Spleen (tissue), 13 donors: ENCODE results near the gene BLVRB. TPM values are rescaled to one million over a fixed set of nuclear protein-coding genes. Genes with fewer than 3 reads are reported as not detected.

Experiments used
- DNase-seq: peaks from one replicate; pipeline ENCODE4 v3.0.0-alpha.2; 2020
- H3K27ac ChIP-seq, 8 donors: fragments of 200-600 bp; sonication (generic) in 7 of 8; 1 replicate in 4 of 8; 2 replicates in 4 of 8; pipeline versions ENCODE4 v1.5.0 to v1.8.0; 2016 to 2021; ENCODE audit warnings: inconsistent platforms in 4 of 8, mild to moderate bottlenecking in 4 of 8, moderate library complexity in 1 of 8
- H3K27me3 ChIP-seq, 7 donors: fragments of 200-600 bp; sonication (generic) in 6 of 7; replicated peaks in 1 of 7; 1 replicate in 4 of 7; 2 replicates in 3 of 7; pipeline versions ENCODE4 v1.5.0 to v1.8.0; 2016 to 2021; ENCODE audit warnings: inconsistent platforms in 3 of 7, mild to moderate bottlenecking in 1 of 7
- H3K36me3 ChIP-seq, 6 donors: fragments of 200-600 bp; sonication (generic) in 5 of 6; 1 replicate in 4 of 6; 2 replicates in 2 of 6; pipeline versions ENCODE4 v1.5.0 to v1.8.0; 2016 to 2021; ENCODE audit warnings: inconsistent platforms in 2 of 6
- H3K4me1 ChIP-seq, 6 donors: fragments of 200-600 bp; sonication (generic) in 5 of 6; 1 replicate in 3 of 6; 2 replicates in 3 of 6; pipeline versions ENCODE4 v1.5.0 to v1.8.0; 2016 to 2021; ENCODE audit warnings: inconsistent platforms in 3 of 6
- H3K4me3 ChIP-seq, 8 donors: fragments of 200-600 bp; sonication (generic) in 7 of 8; 1 replicate in 4 of 8; 2 replicates in 4 of 8; pipeline versions ENCODE4 v1.5.0 to v1.8.0; 2016 to 2021; ENCODE audit warnings: inconsistent platforms in 4 of 8, mild to moderate bottlenecking in 4 of 8, moderate library complexity in 2 of 8
- H3K9me3 ChIP-seq, 8 donors: fragments of 200-600 bp; sonication (generic) in 7 of 8; 1 replicate in 4 of 8; 2 replicates in 4 of 8; pipeline versions ENCODE4 v1.5.0 to v1.8.0; 2016 to 2021; ENCODE audit warnings: inconsistent platforms in 4 of 8
- POLR2A ChIP-seq, 3 donors: fragments of 450-650 bp; IDR thresholded peaks; one replicate each; pipeline ENCODE4 v1.5.1; 2017; ENCODE audit warnings: antibody characterized with exemption in 3 of 3, mild to moderate bottlenecking in 1 of 3
- POLR2AphosphoS5 ChIP-seq, 3 donors: sonication (generic); formaldehyde crosslinking; IDR thresholded peaks; one replicate each; pipeline ENCODE4 v1.5.1; 2017; ENCODE audit warnings: antibody characterized with exemption in 3 of 3
- WGBS, 5 donors: extraction: QIAGEN DNeasy Blood & Tissue Kit in 3 of 5; methylation state at CpG; one replicate each; pipeline versions ENCODE4 v1.1.5 to v1.1.7; 2013 to 2018; 5-methylcytosine and 5-hydroxymethylcytosine counted together
- intact Hi-C: fragments of 100-400 bp; cut with DNase I; formaldehyde crosslinking; loops from one replicate; pipeline ENCODE4 v1.15.0; 2023; ENCODE audit warnings: low total_unique reads
- long read RNA-seq, 2 donors: transcript quantifications; one replicate each; lab custom pipeline, GENCODE V29; 2026
- polyA plus RNA-seq, 3 donors: library from polyadenylated mRNA; stranded (reverse); fragments of 200-250 nt; gene quantifications; one replicate each; pipeline ENCODE4 v1.2.1, GENCODE V29; 2013
- total RNA-seq, 7 donors: library from RNA; depleted of rRNA in 3 of 7; stranded (reverse); fragments of >200 nt in 3 of 7; fragmentation: NEBNext Ultra II Directional in 4 of 7; extraction: Animal tissue kit (Norgen Biotek cat#: 25700) in 4 of 7; gene quantifications; one replicate each; pipeline versions ENCODE4 v1.1.0 to v1.2.1, GENCODE V29; 2016 to 2021
- TF ChIP-seq, protein P1 (sequence below), 11 experiments: fragments of 200-600 bp in 7 of 11; fragments of 450-650 bp in 4 of 11; sonication (generic) in 4 of 11; IDR thresholded peaks in 8 of 11; conservative IDR thresholded peaks in 3 of 11; 1 replicate in 7 of 11; 2 replicates in 4 of 11; pipeline versions ENCODE4 v1.4.0 to v1.8.0; 2016 to 2021; ENCODE audit warnings: antibody characterized with exemption in 11 of 11, inconsistent platforms in 4 of 11, mild to moderate bottlenecking in 1 of 11
- donor health status: healthy with polysubstance abuse.
- donor health status: DM: no; HTN: no; CAD: no; lungs with moderate emphysema.
- donor health status: DM: no; HTN: no; CAD: no.
- donor health status: Bipolar disorder and iron deficiency.
- donor health status: healthy.
- donor health status: DM: no; HTN: no; CAD: no.
- donor health status: DM: yes; HTN: yes; CAD: no.

BLVRB gene
- total RNA-seq (100 to 1,000 TPM in 6 of 7 donors, 10 to 100 TPM in 1; 92.3 to 243 (median 179) TPM), polyA plus RNA-seq (100 to 1,000 TPM in 2 of 3 donors, 10 to 100 TPM in 1; 90.6 to 215 (median 136) TPM)
- long read RNA-seq, donor 1, transcript BLVRB-201 (5 exons, 873 nt): major isoform, 412 of 488 reads
- long read RNA-seq, donor 1, transcript BLVRB-204 (3 exons, 676 nt): minor isoform, 11 of 488 reads
- long read RNA-seq, donor 1, partial matches to known transcripts: 58 of 488 reads
- long read RNA-seq, donor 1, other reads (novel, unspliced or antisense): 5 of 488 reads
- long read RNA-seq, donor 2, transcript BLVRB-201 (5 exons, 873 nt): major isoform, 289 of 337 reads
- long read RNA-seq, donor 2, partial matches to known transcripts: 45 of 337 reads
- long read RNA-seq, donor 2, other reads (novel, unspliced or antisense): 0 of 337 reads

- 0 to 1% (median 0%) methylated on average over 15 to 54 of the region's 54 CpGs for WGBS, 5 donors
- Histone ChIP-seq H3K27ac (peak within 1 kb of the TSS; percentile 44 to 93 (median 85)), H3K27me3 (peaks cover 0 to 24% (median 10%) of the 10 kb centered on the region in 7 donors), H3K4me1 (peaks cover 12 to 65% (median 50%) of the 10 kb centered on the region in 6 donors), H3K36me3 (no peaks in the 10 kb centered on the region), H3K4me3 (peak within 1 kb of the TSS; percentile 39 to 89 (median 58)), H3K9me3 (no peaks in the 10 kb centered on the region)
- TF ChIP-seq POLR2AphosphoS5 (IDR thresholded peaks at IDR 0.05): peak; percentile 92 to 96 (median 96)
- no peak for TF ChIP-seq POLR2A (IDR thresholded peaks at IDR 0.05)
- TF ChIP-seq, protein P1, sequence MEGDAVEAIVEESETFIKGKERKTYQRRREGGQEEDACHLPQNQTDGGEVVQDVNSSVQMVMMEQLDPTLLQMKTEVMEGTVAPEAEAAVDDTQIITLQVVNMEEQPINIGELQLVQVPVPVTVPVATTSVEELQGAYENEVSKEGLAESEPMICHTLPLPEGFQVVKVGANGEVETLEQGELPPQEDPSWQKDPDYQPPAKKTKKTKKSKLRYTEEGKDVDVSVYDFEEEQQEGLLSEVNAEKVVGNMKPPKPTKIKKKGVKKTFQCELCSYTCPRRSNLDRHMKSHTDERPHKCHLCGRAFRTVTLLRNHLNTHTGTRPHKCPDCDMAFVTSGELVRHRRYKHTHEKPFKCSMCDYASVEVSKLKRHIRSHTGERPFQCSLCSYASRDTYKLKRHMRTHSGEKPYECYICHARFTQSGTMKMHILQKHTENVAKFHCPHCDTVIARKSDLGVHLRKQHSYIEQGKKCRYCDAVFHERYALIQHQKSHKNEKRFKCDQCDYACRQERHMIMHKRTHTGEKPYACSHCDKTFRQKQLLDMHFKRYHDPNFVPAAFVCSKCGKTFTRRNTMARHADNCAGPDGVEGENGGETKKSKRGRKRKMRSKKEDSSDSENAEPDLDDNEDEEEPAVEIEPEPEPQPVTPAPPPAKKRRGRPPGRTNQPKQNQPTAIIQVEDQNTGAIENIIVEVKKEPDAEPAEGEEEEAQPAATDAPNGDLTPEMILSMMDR (IDR thresholded peaks at IDR 0.05 in 8 of 11, conservative IDR thresholded peaks at IDR 0.05 in 3 of 11): peak in 4 of 11 experiments; percentile 6 to 56 (median 13)
- peak; percentile 100 for DNase-seq
- intact Hi-C loops: no loop called here
Observed at GRCh38 chr19:40465557-40466218, at the start of gene BLVRB. BLVRB (minus strand) TSS chr19:40465745; CDS start chr19:40465688, 57 bp downstream.

DNA sequence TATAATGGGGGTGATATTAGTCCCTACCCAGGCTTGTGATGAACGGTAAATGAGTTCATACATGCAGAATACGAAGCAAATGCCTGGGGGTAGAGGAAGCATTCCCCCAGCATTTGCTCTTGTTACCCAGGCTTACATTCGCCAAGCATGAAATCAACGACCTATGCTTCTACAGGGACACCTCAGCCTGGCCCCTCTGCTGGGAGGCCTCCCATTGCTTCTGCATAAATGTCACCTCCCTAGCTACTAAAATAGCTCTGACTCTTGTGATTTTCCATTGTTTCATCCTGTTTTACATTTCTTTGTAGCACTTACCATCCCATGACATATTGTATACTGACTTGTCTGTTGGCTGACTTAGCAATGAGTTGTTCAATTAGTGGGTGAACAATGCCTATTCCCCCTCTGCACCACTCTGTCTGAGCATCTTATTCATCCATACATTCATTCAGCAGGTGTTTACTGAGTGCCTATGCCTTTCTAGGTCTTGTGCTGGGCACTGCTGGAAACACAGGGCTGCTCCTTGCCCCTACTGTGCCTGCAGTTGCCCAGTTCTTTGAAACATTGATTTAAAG is 48.3 kb upstream of the BLVRB start:
- no peak overlapping the region for H3K4me3 ChIP-seq
- TF ChIP-seq POLR2AphosphoS5 (IDR thresholded peaks at IDR 0.05): no peak
- TF ChIP-seq, protein P1 (IDR thresholded peaks at IDR 0.05 in 8 of 11, conservative IDR thresholded peaks at IDR 0.05 in 3 of 11): no peak
- no peak for TF ChIP-seq POLR2A (IDR thresholded peaks at IDR 0.05)
- H3K27me3 ChIP-seq: peaks cover 2 to 86% (median 29%) of the 10 kb centered on the region in 7 donors
- H3K9me3 ChIP-seq: no peaks in the 10 kb centered on the region
- DNase-seq: no peak
- H3K4me1 ChIP-seq: peaks cover 3 to 15% (median 8%) of the 10 kb centered on the region in 6 donors
- H3K27ac ChIP-seq: no peak overlapping the region
- 76 to 84% (median 83%) methylated on average over 4 of the region's 4 CpGs for WGBS, 5 donors
- intact Hi-C loops: no loop called here
- H3K36me3 ChIP-seq: no peaks in the 10 kb centered on the region

DNA sequence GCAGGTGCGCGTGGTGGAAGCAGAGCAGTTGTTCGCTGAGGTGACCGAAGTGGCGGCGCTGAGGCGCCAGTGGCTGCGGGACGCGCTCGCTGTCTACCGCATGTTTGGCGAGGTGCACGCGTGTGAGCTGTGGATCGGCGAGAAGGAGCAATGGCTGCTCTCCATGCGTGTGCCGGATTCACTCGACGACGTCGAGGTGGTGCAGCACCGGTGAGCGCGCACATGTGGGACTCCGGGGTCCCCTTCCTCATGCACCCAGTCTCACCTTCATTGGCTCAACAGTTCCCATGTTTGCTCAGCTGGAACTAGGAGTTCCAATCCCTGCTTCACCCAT is 47.8 kb upstream of the BLVRB start:
- intact Hi-C loops: no loop called here
- DNase-seq: no peak
- Histone ChIP-seq H3K4me3 (peak overlapping the region in 1 of 8 donors; percentile 45), H3K9me3 (no peaks in the 10 kb centered on the region), H3K4me1 (peaks cover 3 to 15% (median 8%) of the 10 kb centered on the region in 6 donors), H3K27ac (no peak overlapping the region), H3K36me3 (no peaks in the 10 kb centered on the region), H3K27me3 (peaks cover 2 to 81% (median 29%) of the 10 kb centered on the region in 7 donors)
- TF ChIP-seq, protein P1 (IDR thresholded peaks at IDR 0.05 in 8 of 11, conservative IDR thresholded peaks at IDR 0.05 in 3 of 11): no peak
- TF ChIP-seq POLR2A (IDR thresholded peaks at IDR 0.05) (no peak), POLR2AphosphoS5 (IDR thresholded peaks at IDR 0.05) (no peak)
- 62 to 80% (median 67%) methylated on average over 2 to 27 of the region's 27 CpGs for WGBS, 5 donors
